Neural progenitor cell (in vitro differentiated cells): ENCODE results near the gene ZDHHC14.

ENCODE experiments used
- CTCF ChIP-seq: fragments of 200-600 bp; sonication (generic); IDR thresholded peaks from 2 replicates; pipeline ENCODE4 v1.5.1; 2017; ENCODE audit warnings: antibody characterized with exemption, mild to moderate bottlenecking
- EZH2 ChIP-seq: fragments of 200-600 bp; sonication (generic); IDR thresholded peaks from 2 replicates; pipeline ENCODE4 v1.6.1; 2017; ENCODE audit warnings: antibody characterized with exemption, mild to moderate bottlenecking, moderate library complexity

DNA sequence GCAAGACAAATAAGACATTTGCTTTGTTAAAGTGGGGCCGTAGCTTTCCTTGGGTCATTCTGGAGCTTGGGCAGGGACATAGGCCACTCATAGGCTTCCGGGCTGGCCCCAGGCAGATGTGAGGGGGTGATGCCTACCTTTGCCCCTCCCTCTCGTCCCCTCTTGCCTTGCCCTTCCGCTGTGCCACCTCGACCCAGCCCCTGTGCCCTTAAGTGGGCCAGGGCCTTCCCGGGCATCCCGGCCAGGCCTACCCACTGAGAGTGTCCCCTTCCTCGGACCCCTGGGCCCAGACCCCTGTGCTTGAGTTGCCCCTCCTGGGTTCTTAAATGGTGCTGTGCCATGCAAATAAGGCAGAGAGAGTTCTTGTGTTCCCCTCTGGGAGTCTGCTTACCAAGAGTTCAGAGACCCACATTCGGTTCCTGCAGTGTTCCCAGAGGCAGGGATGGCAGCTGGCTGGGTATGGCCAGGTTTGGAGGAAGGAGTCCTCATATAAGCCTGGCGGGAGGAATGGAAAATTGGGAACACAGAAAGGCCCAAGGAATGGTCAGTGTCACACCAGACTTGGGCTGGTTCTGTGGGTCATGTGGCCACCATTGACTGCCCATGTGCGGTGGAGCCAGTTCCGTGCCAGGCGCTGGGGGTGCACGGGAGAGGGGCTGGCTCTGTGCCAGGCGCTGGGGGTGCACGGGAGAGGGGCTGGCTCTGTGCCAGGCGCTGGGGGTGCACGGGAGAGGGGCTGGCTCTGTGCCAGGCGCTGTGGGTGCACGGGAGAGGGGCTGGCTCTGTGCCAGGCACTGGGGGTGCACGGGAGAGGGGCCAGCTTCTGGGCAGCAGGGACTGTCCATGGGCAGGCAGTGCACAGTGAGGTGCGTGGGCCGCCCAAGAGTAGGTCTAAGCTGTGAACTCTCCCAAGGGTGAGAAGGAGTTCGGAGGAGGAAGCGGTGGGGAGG, 268.6 kb downstream of the ZDHHC14 start:
- no peak for TF ChIP-seq CTCF
- TF ChIP-seq EZH2: no peak
